T-helper 17 cell (primary cell): ENCODE results near the gene UPP1. TPM values are rescaled to one million over a fixed set of nuclear protein-coding genes. Genes with fewer than 3 reads are reported as not detected.
A peak's percentile ranks its signal among the peaks of the same experiment; 100 is the strongest.
"Not testable (repeated sequence)": the region's sequence is repeated elsewhere in the genome, so short reads cannot be mapped to it uniquely, and the experiment has no call there.

Experiments used
- ATAC-seq: fragments of 150-1000 bp; cut with Tn5 transposase; 2 replicates; pipeline ENCODE4 v1.10.0; 2021; ENCODE audit warnings: mild to moderate bottlenecking, moderate library complexity
- DNase-seq, 3 donors: peaks; one replicate each; pipeline versions ENCODE4 v3.0.0 to v3.0.0-alpha.2; 2020 to 2021
- H3K9me3 ChIP-seq: one replicate; pipeline ENCODE4 v1.7.0; 2013; ENCODE audit warnings: low read length, mild to moderate bottlenecking; ENCODE audit not compliant: control insufficient read depth, poor library complexity, severe bottlenecking
- H3K27ac Mint-ChIP-seq: one replicate; pipeline ENCODE4 v1.8.0; 2022; ENCODE audit warnings: mild to moderate bottlenecking, moderate library complexity, mixed read lengths
- H3K27me3 Mint-ChIP-seq: one replicate; pipeline ENCODE4 v1.8.0; 2022; ENCODE audit warnings: mixed read lengths
- H3K36me3 Mint-ChIP-seq: one replicate; pipeline ENCODE4 v1.8.0; 2022; ENCODE audit warnings: low read depth, mixed read lengths
- H3K4me1 Mint-ChIP-seq: one replicate; pipeline ENCODE4 v1.8.0; 2022; ENCODE audit warnings: mild to moderate bottlenecking, mixed read lengths
- H3K4me3 Mint-ChIP-seq: one replicate; pipeline ENCODE4 v1.8.0; 2022; ENCODE audit warnings: mild to moderate bottlenecking, moderate library complexity, mixed read lengths
- total RNA-seq, 4 donors: library from RNA in 2 of 4; stranded (reverse) in 2 of 4; gene quantifications; one replicate each; pipeline ENCODE4 v1.2.3 and lab custom pipeline; 2022 to 2026

Gene UPP1
- total RNA-seq, 2 donors from 2014 or later, result 72.1 to 84.6 TPM

DNA sequence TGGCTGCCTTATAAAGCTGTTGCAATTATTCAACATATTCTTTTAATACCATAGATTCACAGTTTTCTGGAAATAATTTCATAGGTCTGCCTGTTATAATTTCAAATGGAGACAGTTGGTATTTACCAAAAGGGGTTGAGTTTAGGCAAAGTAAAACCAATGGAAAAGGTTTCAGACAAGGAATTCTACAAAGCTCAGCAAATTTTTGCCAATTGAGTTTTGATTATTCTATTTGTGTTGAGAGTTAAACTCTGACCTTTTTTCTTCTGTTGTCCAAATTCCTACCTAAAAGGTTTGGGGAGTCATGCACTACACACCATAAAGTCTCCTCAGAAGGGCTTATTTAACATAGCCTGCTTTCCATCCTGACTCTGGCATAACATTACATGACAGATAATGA lies 43.7 kb downstream of the UPP1 start:
- ATAC-seq (no peak), DNase-seq (no peak)
- peaks cover 22% of the 10 kb centered on the region for H3K27me3 Mint-ChIP-seq
- peaks cover 3% of the 10 kb centered on the region for H3K36me3 Mint-ChIP-seq
- no peaks in the 10 kb centered on the region for H3K4me1 Mint-ChIP-seq
- H3K4me3 Mint-ChIP-seq, result no peak overlapping the region
- H3K9me3 ChIP-seq, result no peaks in the 10 kb centered on the region
- H3K27ac Mint-ChIP-seq, result no peak overlapping the region

DNA sequence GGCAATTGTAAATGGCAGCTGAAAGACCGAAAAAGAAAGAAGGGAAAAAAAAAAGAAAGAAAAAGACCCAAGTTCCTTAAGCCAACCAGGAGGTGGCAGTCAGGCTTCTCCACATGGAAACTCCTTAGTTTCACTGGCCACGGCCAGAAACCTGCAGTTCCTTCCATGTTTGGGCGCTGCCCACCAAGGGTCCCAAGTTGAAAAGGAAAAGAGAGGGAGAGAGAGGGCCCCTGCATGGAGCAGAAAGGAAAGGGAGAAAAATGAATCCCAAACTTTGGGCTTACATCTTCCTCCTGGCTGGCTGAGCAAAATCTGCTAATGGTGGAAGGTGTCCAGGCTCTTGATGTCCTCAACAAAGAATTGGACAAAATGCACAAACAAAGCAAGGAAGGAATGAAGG lies 50.4 kb downstream of the UPP1 start:
- Mint-ChIP-seq H3K27me3 (peaks cover 26% of the 10 kb centered on the region), H3K27ac (no peak overlapping the region), H3K4me1 (peaks cover 18% of the 10 kb centered on the region), H3K4me3 (no peak overlapping the region), H3K36me3 (peaks cover 3% of the 10 kb centered on the region)
- H3K9me3 ChIP-seq, result no peaks in the 10 kb centered on the region
- no peak for ATAC-seq
- no peak for DNase-seq

DNA sequence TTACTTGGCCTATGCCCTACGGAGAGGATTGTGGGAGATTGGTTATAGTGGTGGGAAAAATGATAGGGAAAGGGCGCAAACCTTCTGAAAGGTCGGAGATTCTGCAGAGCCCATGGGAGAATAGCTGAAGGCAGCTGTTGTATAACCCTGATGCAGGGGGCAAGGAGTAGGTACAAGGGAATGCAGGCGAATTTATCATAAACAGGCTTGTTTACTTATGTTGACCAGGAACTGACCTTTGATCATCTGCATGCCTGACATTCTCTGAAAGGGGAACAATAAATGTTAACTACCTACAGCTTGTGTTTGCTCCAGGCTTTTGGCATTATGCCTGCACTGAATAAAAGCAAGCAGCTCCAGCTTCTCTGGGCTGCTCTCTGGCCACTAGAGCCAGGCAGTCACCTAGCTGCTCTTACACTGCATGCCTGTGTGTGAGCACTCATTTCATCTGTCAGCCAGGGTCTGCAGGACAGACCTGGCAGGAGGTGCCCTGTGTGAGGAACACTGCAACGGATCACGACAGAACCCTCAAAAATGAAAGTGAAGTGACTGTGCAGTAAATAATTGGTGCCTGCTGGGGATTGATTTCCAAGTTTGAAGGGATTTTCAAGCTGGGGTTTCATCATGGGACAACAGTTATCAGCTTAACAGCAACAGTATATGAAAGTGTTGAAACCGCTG lies 51.1 kb downstream of the UPP1 start:
- ATAC-seq (no peak), DNase-seq (no peak)
- H3K27me3 Mint-ChIP-seq, result peaks cover 28% of the 10 kb centered on the region
- H3K4me1 Mint-ChIP-seq, result peaks cover 18% of the 10 kb centered on the region
- peaks cover 3% of the 10 kb centered on the region for H3K36me3 Mint-ChIP-seq
- H3K9me3 ChIP-seq, result no peaks in the 10 kb centered on the region
- H3K4me3 Mint-ChIP-seq, result peak overlapping the region; percentile 72
- no peak overlapping the region for H3K27ac Mint-ChIP-seq

DNA sequence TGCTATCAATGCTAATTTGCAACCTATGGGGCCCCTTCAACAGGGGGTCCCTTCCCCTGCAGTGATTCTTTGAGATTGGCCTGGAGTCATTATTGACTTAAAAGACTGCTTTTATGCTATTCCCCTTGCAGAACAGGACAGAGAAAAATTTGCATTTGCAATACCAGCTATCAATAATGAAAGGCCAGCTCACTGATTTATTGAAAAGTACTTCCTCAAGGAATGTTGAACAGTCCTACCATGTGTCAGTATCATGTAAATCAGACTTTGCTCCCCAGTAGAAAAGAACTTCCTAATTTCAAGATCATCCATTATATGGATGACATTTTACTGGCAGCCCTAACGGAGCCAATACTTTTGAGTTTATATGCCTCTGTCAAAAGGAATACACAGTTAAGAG lies 52.5 kb downstream of the UPP1 start:
- no peak overlapping the region for H3K27ac Mint-ChIP-seq
- ATAC-seq (no peak), DNase-seq (no peak)
- H3K9me3 ChIP-seq, result no peaks in the 10 kb centered on the region
- no peak overlapping the region for H3K4me3 Mint-ChIP-seq
- peaks cover 3% of the 10 kb centered on the region for H3K36me3 Mint-ChIP-seq
- H3K27me3 Mint-ChIP-seq, result peaks cover 40% of the 10 kb centered on the region
- peaks cover 18% of the 10 kb centered on the region for H3K4me1 Mint-ChIP-seq

DNA sequence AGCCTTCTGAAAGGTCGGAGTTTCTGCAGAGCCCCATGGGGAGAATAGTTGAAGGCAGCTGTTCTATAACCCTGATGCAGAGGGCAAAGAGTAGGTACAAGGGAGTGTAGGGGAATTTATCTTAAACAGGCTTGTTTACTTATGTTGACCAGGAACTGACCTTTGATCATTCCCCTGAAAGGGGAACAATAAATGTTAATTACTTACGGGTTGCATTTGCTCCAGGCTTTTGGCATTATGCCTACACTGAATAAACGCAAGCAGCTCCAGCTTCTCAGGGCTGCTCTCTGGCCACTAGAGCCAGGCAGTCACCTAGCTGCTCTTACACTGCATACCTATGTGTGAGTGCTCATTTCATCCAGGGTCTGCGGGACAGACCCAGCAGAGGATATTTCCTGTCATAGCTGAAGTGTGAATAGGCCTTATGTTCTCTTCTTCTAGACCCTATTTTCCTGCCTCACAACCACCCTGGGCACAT lies 55.3 kb downstream of the UPP1 start:
- no peaks in the 10 kb centered on the region for H3K9me3 ChIP-seq
- Mint-ChIP-seq H3K27me3 (peaks cover 61% of the 10 kb centered on the region), H3K4me1 (peaks cover 16% of the 10 kb centered on the region), H3K36me3 (peaks cover 7% of the 10 kb centered on the region), H3K4me3 (no peak overlapping the region), H3K27ac (no peak overlapping the region)
- ATAC-seq, result no peak
- DNase-seq, result no peak

DNA sequence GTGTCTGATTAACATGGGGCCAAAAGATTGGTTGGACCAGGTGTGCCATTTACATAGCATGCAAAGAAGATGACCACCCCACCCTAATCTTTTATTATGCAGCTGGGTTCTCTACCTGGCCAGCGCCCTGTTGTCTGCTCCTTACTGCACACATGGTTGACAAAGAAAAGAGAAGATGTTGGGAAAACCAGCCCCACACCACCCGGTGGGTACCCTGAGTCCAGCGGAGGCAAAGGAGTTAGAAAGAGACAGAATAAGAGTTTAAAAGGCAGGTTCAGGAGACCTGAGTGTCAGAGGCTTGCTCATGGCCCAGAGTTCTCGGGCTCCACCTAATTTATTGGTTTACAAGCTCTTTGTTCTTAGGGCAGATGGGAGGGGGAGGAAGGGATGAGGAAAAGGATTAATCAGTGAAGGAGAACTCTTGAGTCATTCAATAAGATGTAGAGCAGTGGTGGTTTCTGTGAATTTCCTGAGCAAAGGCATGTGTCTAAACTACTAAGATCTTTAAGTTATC lies 58.1 kb downstream of the UPP1 start:
- H3K9me3 ChIP-seq, result no peaks in the 10 kb centered on the region
- Mint-ChIP-seq H3K4me1 (peaks cover 4% of the 10 kb centered on the region), H3K27ac (no peak overlapping the region), H3K4me3 (no peak overlapping the region), H3K36me3 (peaks cover 4% of the 10 kb centered on the region), H3K27me3 (peaks cover 66% of the 10 kb centered on the region)
- DNase-seq (no peak), ATAC-seq (no peak)

DNA sequence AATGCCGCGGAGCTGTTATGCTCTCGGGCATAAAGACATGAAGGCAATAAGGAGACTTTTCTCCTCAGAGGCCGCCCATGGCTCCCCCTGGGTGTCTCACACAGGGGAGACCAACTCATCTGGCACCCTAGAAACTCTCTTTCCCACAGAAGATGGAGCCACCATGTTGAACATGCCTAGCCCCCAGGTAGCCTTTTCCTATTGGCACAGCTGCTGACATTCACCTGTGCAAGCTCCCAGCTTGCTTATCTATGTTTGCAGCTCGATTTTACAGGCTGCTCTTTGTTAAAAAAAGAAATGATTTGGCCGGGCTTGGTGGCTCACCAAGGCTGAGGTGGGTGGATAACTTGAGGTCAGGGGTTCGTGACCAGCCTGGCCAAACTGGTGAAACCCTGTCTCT lies 58.6 kb downstream of the UPP1 start:
- not testable (repeated sequence) for H3K9me3 ChIP-seq, H3K4me1 Mint-ChIP-seq, H3K36me3 Mint-ChIP-seq, H3K27ac Mint-ChIP-seq, ATAC-seq, H3K4me3 Mint-ChIP-seq, DNase-seq
- peaks cover 66% of the 10 kb centered on the region for H3K27me3 Mint-ChIP-seq

DNA sequence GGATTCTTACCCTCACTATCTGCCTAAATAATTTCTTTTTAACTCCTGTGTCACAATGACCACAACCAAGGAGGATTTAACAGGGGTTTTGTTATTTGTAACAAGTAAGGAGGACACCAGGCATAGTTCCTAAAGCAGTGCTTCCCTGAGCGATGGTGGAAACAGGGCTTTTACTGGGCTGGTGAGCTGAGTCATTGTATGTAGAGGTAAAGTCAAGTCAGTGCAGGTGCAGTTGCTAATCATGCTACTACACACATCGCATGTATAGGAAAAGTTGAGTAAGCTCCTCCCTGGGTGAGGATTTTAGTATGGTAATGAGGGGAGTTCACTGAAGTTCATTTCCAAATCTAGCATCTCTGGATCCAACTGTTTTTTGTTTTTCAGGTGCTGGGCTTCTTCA lies 59.2 kb downstream of the UPP1 start:
- no peak for DNase-seq
- H3K4me1 Mint-ChIP-seq, result peaks cover 4% of the 10 kb centered on the region

DNA sequence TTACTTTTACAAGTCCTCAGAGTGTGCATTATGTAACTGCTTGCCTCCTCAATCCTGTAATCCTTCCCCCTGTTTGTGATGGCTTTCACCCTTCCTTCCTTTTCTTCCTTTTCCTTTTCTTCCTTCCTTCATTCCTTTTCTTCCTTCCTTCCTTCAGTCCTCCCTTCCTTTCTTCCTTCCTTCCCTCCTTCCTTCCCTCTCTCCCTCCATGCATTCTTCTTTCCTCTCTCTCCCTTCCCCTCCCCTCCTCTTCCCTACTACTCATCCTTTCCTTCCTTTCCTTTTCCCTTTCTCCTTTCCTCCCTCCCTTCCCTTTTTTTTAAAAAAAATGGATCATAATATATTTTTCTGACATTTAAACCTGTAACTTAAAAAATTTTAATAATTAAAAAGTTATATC lies 60.0 kb downstream of the UPP1 start:
- Mint-ChIP-seq H3K27ac (no peak overlapping the region), H3K4me3 (no peak overlapping the region), H3K4me1 (peaks cover 2% of the 10 kb centered on the region), H3K27me3 (peaks cover 54% of the 10 kb centered on the region), H3K36me3 (peaks cover 4% of the 10 kb centered on the region)
- H3K9me3 ChIP-seq, result no peaks in the 10 kb centered on the region
- ATAC-seq (no peak), DNase-seq (no peak)

More for the DNA sequence above, 59.2 kb downstream of the UPP1 start:
- peaks cover 60% of the 10 kb centered on the region for H3K27me3 Mint-ChIP-seq
- peaks cover 4% of the 10 kb centered on the region for H3K36me3 Mint-ChIP-seq
- H3K27ac Mint-ChIP-seq, result no peak overlapping the region
- ATAC-seq, result no peak
- H3K9me3 ChIP-seq, result no peaks in the 10 kb centered on the region
- no peak overlapping the region for H3K4me3 Mint-ChIP-seq

DNA sequence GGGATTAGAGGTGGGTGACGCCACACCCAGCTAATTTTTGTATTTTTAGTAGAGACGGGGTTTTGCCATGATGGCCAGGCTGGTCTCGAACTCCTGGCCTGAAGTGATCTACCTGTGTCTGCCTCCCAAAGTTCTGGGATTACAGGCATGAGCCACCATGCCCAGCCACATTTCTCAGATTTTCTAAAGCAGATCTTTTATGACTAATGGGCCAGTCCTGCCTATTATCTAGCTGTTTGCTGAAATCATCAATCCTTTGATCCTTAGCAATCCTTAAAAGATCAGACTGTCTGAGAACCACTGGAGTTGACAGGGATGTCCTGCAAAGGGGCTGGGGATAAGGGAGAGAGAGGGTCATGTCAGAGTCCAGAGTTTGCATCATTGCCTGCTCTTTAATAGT lies 61.0 kb downstream of the UPP1 start:
- Mint-ChIP-seq H3K27me3 (peaks cover 53% of the 10 kb centered on the region), H3K27ac (no peak overlapping the region), H3K4me1 (peaks cover 5% of the 10 kb centered on the region), H3K36me3 (peaks cover 7% of the 10 kb centered on the region), H3K4me3 (no peak overlapping the region)
- ATAC-seq (no peak), DNase-seq (no peak)
- no peaks in the 10 kb centered on the region for H3K9me3 ChIP-seq

DNA sequence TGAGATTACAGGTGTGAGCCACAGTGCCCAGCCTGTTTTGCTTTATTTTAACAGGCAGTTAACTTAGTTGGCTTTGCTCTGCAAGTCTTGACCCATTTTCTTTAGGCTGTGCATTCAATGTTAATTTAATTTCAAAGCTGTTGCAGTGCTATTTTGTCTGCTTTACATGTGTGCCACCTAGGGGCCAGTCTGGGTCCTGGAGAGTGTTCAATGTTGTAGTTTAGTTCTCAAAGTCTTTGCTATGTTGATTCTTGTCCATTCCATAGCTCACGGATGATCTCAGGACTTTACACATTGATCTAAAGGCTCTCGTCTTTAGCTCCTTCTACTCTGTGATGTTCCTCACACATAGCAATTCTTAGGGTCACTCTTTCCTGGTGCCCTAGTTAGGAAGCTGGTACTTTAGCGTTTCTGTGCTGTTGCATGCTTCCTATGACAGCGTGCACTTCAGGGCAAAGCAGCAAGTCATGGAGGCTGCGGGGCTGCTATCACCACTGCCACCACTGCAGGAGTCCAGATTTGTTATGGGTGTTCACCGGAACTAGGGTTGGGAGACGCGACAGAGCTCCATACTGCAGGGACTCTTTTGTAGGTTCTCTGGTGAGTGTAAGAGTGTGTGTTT lies 65.8 kb downstream of the UPP1 start:
- Mint-ChIP-seq H3K27ac (no peak overlapping the region), H3K36me3 (peaks cover 4% of the 10 kb centered on the region), H3K27me3 (peaks cover 47% of the 10 kb centered on the region), H3K4me3 (no peak overlapping the region), H3K4me1 (peaks cover 3% of the 10 kb centered on the region)
- DNase-seq (peak in 2 of 3 donors; percentile 11 to 18), ATAC-seq (peak; percentile 57)
- no peaks in the 10 kb centered on the region for H3K9me3 ChIP-seq
